GM23248 (cell line): Measurements from ENCODE around the gene MPP4.

Experiments
- EZH2 ChIP-seq: fragments of 200-600 bp; sonication (generic); IDR thresholded peaks from 2 replicates; pipeline ENCODE4 v1.6.1; 2018; ENCODE audit warnings: antibody characterized with exemption, mild to moderate bottlenecking; ENCODE audit not compliant: insufficient read depth, poor library complexity, severe bottlenecking
- EZH2phosphoT487 ChIP-seq: fragments of 200-600 bp; sonication (generic); IDR thresholded peaks from 2 replicates; pipeline ENCODE4 v1.6.1; 2018; ENCODE audit warnings: antibody characterized with exemption, moderate library complexity, mild to moderate bottlenecking, low read depth; ENCODE audit not compliant: insufficient read depth

GRCh38 chr2:201680743-201681142 lies 17.7 kb downstream of the MPP4 start:
- TF ChIP-seq EZH2 = no peak
- TF ChIP-seq EZH2phosphoT487 = no peak
